Mesendoderm (in vitro differentiated cells): ENCODE results near the gene TSPAN31.

ENCODE experiments used
- DNase-seq: peaks from one replicate; pipeline ENCODE4 v3.0.0; 2013
- H2AK5ac ChIP-seq: 2 replicates; pipeline ENCODE4 v1.6.1; 2013; ENCODE audit warnings: low read length, inconsistent platforms
- H2BK120ac ChIP-seq: 2 replicates; pipeline ENCODE4 v1.6.1; 2013; ENCODE audit warnings: low read depth, mild to moderate bottlenecking, low read length, moderate library complexity, mixed read lengths
- H2BK15ac ChIP-seq: replicated peaks from 2 replicates; pipeline ENCODE4 v1.6.1; 2013; ENCODE audit warnings: low read depth, mild to moderate bottlenecking, moderate library complexity
- H2BK5ac ChIP-seq: 2 replicates; pipeline ENCODE4 v1.6.1; 2013; ENCODE audit warnings: low read length, inconsistent platforms
- H3K18ac ChIP-seq: 2 replicates; pipeline ENCODE4 v1.6.1; 2013; ENCODE audit warnings: mild to moderate bottlenecking, low read length, mixed read lengths
- H3K23ac ChIP-seq: one replicate; pipeline ENCODE4 v1.6.1; 2013; ENCODE audit warnings: low read length
- H3K27ac ChIP-seq: 2 replicates; pipeline ENCODE4 v1.5.1; 2013; ENCODE audit warnings: low read depth, mild to moderate bottlenecking, inconsistent platforms, low read length, moderate library complexity
- H3K27me3 ChIP-seq: 2 replicates; pipeline ENCODE4 v1.6.1; 2013; ENCODE audit warnings: low read length, control low read depth, mild to moderate bottlenecking, inconsistent platforms; ENCODE audit not compliant: insufficient read depth, poor library complexity
- H3K36me3 ChIP-seq: 2 replicates; pipeline ENCODE4 v1.6.1; 2013; ENCODE audit warnings: low read length, inconsistent platforms; ENCODE audit not compliant: control insufficient read depth, insufficient read depth
- H3K4ac ChIP-seq: one replicate; pipeline ENCODE4 v1.6.1; 2013; ENCODE audit warnings: low read depth, mild to moderate bottlenecking, low read length, moderate library complexity
- H3K4me1 ChIP-seq: 2 replicates; pipeline ENCODE4 v1.6.1; 2013; ENCODE audit warnings: low read depth, low read length, inconsistent platforms; ENCODE audit not compliant: control insufficient read depth
- H3K4me2 ChIP-seq: 2 replicates; pipeline ENCODE4 v1.6.1; 2013; ENCODE audit warnings: low read length
- H3K4me3 ChIP-seq: 2 replicates; pipeline ENCODE4 v1.5.1; 2013; ENCODE audit warnings: mild to moderate bottlenecking, low read length
- H3K56ac ChIP-seq: one replicate; pipeline ENCODE4 v1.6.1; 2013; ENCODE audit warnings: low read length
- H3K79me1 ChIP-seq: 2 replicates; pipeline ENCODE4 v1.6.1; 2013; ENCODE audit warnings: low read length, inconsistent platforms
- H3K79me2 ChIP-seq: 2 replicates; pipeline ENCODE4 v1.6.1; 2013; ENCODE audit warnings: mild to moderate bottlenecking, low read length; ENCODE audit not compliant: control insufficient read depth, insufficient read depth
- H3K9ac ChIP-seq: 2 replicates; pipeline ENCODE4 v1.6.1; 2013; ENCODE audit warnings: low read length, inconsistent platforms
- H4K5ac ChIP-seq: one replicate; pipeline ENCODE4 v1.6.1; 2013; ENCODE audit warnings: low read length
- H4K8ac ChIP-seq: one replicate; pipeline ENCODE4 v1.6.1; 2013; ENCODE audit warnings: low read depth, mild to moderate bottlenecking, control low read depth, low read length, moderate library complexity
- WGBS: extraction: QIAGEN DNeasy Blood & Tissue Kit; methylation state at CpG from one replicate; pipeline ENCODE4 v1.1.7; 2013; ENCODE audit warnings: low lambda C conversion rate, missing lambda C conversion rate; ENCODE audit not compliant: insufficient coverage; ENCODE audit errors: extremely low coverage; 5-methylcytosine and 5-hydroxymethylcytosine counted together

TSPAN31 gene

DNA sequence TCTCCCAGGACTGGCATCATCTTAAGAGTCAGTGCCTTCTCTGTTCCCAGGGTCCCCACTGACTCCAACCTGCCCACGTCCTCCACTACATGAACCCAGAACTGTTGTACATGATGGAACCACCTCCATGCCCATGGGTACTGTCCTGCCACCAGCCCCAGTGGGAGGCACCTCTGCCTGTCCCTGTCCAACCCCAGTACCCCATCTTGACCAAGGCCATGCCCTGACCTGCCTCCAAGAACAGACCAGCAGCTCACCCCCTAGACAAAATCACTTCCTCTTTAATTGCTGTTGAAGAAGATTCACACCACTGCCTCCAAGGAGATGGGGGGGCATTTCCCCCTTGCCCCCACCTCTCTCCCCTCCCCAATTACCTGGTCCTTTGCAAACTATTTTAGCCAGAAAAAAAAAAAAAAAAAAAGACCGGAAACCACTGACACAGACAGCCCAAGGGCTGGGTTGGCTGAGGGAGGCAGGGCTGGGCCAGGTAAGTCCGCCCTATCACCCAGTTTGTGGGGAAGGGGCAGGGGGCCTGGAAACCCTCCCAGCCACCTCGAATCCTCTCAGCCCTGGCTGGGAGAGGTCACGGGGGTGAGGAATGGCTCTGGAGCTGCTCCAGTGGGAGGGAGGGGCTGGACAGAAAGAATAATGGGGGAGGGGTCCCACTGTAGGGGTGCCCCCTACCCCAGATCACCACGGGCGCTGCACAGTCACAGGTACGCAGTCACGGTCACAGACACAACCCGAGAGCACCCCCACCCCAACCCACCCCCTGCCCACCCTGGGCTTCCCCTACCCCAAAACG lies 19.7 kb upstream of the TSPAN31 start:
- Histone ChIP-seq H3K79me1 (no peaks in the 10 kb centered on the region), H3K27ac (no peak overlapping the region), H3K56ac (no peak overlapping the region), H3K23ac (no peak overlapping the region), H4K5ac (no peak overlapping the region), H4K8ac (no peak overlapping the region), H3K9ac (no peak overlapping the region), H3K4me2 (no peak overlapping the region), H3K36me3 (no peaks in the 10 kb centered on the region), H3K27me3 (peaks cover 22% of the 10 kb centered on the region), H2BK15ac (no peak overlapping the region), H3K4ac (no peak overlapping the region), H3K18ac (no peak overlapping the region), H2BK120ac (no peak overlapping the region), H3K79me2 (no peaks in the 10 kb centered on the region), H3K4me1 (no peaks in the 10 kb centered on the region), H2BK5ac (no peak overlapping the region), H2AK5ac (no peak overlapping the region), H3K4me3 (no peak overlapping the region)
- WGBS, result no CpG with 5 or more reads among the region's 11 CpGs
- DNase-seq, result no peak

DNA sequence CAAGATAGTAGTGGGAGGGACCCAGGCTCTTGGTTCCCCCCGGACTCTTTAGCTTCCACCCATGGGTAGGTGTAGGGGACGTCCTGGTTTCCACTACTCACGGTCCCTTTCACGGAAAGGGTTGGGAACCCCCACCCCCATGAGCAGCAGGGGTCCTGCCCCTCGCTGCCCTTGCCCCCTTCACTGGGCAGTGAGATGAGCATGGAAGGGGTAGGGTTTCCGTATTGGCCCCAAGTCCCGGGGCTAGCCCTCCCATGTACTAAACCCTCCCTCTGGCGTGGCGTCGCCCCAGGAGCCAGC lies 19.0 kb upstream of the TSPAN31 start:
- Histone ChIP-seq H2AK5ac (no peak overlapping the region), H3K9ac (no peak overlapping the region), H3K23ac (no peak overlapping the region), H3K4me1 (no peaks in the 10 kb centered on the region), H2BK15ac (no peak overlapping the region), H4K5ac (no peak overlapping the region), H3K27ac (no peak overlapping the region), H3K56ac (peak overlapping the region; percentile 34), H3K4me3 (no peak overlapping the region), H3K4ac (no peak overlapping the region), H3K36me3 (no peaks in the 10 kb centered on the region), H4K8ac (no peak overlapping the region), H3K4me2 (no peak overlapping the region), H2BK5ac (no peak overlapping the region), H3K79me2 (no peaks in the 10 kb centered on the region), H3K27me3 (peaks cover 26% of the 10 kb centered on the region), H3K79me1 (no peaks in the 10 kb centered on the region), H3K18ac (no peak overlapping the region), H2BK120ac (no peak overlapping the region)
- no peak for DNase-seq
- WGBS, result no CpG with 5 or more reads among the region's 10 CpGs

DNA sequence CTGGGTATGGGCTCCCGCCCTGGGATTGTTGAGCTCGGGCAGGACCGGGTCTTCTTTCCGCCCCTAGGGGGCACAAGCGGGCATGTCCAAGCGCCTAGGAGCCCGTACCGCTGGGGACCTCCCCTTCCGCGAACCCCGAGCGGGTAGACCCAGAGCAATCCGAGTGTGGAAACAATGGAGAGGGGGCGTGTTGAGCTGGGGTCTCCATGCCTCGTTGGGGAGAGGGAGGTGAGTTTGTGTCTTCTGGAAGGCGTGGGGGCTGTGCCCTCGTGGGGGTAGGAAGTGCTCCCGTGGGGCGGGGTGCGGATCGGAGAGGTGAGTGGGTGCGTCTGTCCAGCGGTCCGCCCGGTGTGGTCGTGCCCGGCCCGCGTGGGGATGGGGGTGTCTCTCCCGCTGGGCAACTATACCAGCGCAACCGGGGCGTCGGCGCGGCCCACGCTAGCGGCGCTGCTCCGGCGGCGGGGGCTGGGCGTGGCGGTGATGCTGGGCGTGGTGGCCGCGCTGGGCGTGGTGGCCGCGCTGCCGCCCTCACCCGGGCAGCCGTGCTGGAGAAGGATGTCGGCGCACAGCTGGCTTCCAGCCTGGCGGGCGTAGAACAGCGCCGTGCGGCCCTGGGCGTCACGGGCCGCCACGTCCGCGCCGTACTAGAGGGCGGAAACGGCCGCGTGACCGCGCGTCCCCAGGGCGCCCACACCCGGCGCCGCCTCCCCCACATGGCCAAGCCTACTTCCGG lies 18.5 kb upstream of the TSPAN31 start:
- peak overlapping the region; percentile 86 for H3K56ac ChIP-seq
- no peak overlapping the region for H2BK5ac ChIP-seq
- no peak overlapping the region for H3K18ac ChIP-seq
- peak; percentile 86 for DNase-seq
- H3K79me1 ChIP-seq, result no peaks in the 10 kb centered on the region
- peak overlapping the region; percentile 91 for H3K4me2 ChIP-seq
- peak overlapping the region; percentile 55 for H3K9ac ChIP-seq
- no peak overlapping the region for H4K8ac ChIP-seq
- no peak overlapping the region for H2BK120ac ChIP-seq
- no peak overlapping the region for H3K23ac ChIP-seq
- no peak overlapping the region for H4K5ac ChIP-seq
- no peak overlapping the region for H2AK5ac ChIP-seq
- peak overlapping the region; percentile 63 for H3K4me3 ChIP-seq
- peaks cover 28% of the 10 kb centered on the region for H3K27me3 ChIP-seq
- no peaks in the 10 kb centered on the region for H3K79me2 ChIP-seq
- WGBS, result no CpG with 5 or more reads among the region's 79 CpGs
- H3K4me1 ChIP-seq, result no peaks in the 10 kb centered on the region
- no peak overlapping the region for H3K27ac ChIP-seq
- no peak overlapping the region for H3K4ac ChIP-seq
- H3K36me3 ChIP-seq, result no peaks in the 10 kb centered on the region
- H2BK15ac ChIP-seq, result no peak overlapping the region

DNA sequence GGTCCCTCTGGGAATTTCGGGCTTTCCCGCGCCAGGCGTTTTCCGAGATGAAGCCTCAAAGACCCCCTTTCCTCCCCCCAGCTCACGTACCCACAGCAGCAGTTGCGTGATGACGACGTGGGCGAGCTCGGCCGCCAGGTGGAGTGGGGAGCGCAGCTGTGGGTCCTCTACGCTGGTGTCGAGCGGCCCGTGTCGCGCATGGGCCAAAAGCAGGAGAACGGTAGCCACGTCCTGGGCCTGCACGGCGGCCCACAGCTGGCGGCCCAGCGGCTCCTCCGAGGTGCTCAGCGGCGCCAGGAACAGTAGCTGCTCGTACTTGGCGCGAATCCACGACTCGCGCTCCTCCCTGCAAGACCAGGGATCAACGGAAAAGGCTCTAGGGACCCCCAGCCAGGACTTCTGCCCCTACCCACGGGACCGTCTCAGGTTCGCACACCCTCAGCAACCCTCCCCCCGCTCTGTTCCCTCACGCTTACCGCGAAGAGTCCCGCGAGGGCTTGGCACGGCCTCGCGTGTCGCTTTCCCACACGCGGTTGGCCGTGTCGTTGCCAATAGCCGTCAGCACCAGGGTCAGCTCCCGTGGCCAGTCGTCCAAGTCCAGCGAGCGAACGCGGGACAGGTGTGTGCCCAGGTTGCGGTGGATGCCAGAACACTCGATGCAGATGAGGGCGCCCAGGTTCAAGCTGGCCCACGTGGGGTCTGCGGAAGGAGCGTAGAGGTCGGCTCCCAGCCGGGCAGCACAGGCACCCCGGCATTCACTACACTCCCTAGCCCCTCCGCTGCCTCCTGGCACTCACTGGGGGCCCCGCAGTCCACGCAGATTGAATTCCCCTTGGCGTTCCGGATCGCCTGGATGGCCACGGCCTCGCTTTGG lies 17.7 kb upstream of the TSPAN31 start:
- no peak overlapping the region for H3K4ac ChIP-seq

DNA sequence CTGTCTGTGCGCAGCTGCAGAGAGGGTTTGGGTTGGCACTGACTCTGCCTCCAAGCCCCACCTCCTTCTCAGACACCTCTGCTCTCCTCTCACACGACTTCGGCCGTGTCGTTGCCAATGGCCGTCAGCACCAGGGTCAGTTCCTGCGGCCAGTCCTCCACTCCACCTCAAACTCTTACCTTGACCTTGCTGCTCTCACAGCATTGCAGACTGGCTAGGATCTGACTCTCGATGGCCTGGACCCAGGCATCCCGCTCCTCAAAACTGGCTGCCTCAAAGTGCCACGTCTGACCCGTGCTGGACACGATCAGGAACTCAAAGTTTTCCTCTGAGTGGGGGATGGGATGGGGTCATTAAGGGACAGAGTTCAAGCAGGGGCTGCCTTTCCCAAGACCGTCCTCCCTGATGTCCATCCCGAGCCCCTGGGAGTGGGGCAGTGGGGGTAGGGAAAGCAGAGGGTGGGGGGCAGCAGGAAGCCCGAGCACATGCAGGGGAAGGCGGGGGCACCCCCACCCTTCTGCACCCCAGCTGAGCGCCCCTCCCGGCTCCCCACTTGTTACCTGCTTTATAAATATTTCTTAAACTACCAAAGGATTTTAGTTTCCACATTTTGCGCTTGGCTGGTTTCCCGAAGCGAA lies 17.0 kb upstream of the TSPAN31 start:
- Histone ChIP-seq H3K4me1 (no peaks in the 10 kb centered on the region), H4K8ac (no peak overlapping the region), H3K4me3 (no peak overlapping the region), H4K5ac (no peak overlapping the region), H3K79me2 (no peaks in the 10 kb centered on the region), H2BK15ac (no peak overlapping the region), H3K23ac (no peak overlapping the region), H3K27me3 (peaks cover 31% of the 10 kb centered on the region), H2AK5ac (no peak overlapping the region), H3K4ac (no peak overlapping the region), H3K27ac (no peak overlapping the region), H3K36me3 (no peaks in the 10 kb centered on the region), H2BK5ac (no peak overlapping the region), H3K56ac (no peak overlapping the region), H3K18ac (no peak overlapping the region), H2BK120ac (no peak overlapping the region), H3K9ac (no peak overlapping the region), H3K4me2 (no peak overlapping the region), H3K79me1 (no peaks in the 10 kb centered on the region)
- WGBS, result no CpG with 5 or more reads among the region's 21 CpGs
- DNase-seq, result peak; percentile 77

More for the DNA sequence above, 17.7 kb upstream of the TSPAN31 start:
- Histone ChIP-seq H3K4me2 (peak overlapping the region; percentile 91), H3K56ac (no peak overlapping the region), H3K27ac (no peak overlapping the region), H3K79me2 (no peaks in the 10 kb centered on the region), H3K27me3 (peaks cover 28% of the 10 kb centered on the region), H2BK5ac (no peak overlapping the region), H3K9ac (no peak overlapping the region), H3K18ac (no peak overlapping the region), H3K79me1 (no peaks in the 10 kb centered on the region), H2AK5ac (no peak overlapping the region), H2BK15ac (no peak overlapping the region), H4K8ac (no peak overlapping the region), H4K5ac (no peak overlapping the region), H3K36me3 (no peaks in the 10 kb centered on the region), H3K23ac (no peak overlapping the region), H3K4me3 (no peak overlapping the region), H3K4me1 (no peaks in the 10 kb centered on the region), H2BK120ac (no peak overlapping the region)
- no peak for DNase-seq
- WGBS, result no CpG with 5 or more reads among the region's 76 CpGs
